Measurements from ENCODE around the gene OR5M10. TPM values are rescaled to one million over a fixed set of nuclear protein-coding genes. Genes with fewer than 3 reads are reported as not detected.
A peak's percentile ranks its signal among the peaks of the same experiment; 100 is the strongest.
"Not testable (repeated sequence)": the region's sequence is repeated elsewhere in the genome, so short reads cannot be mapped to it uniquely, and the experiment has no call there.

OR5M10 gene
- polyA plus RNA-seq (2013, experiment 1 of 2; ENCODE audit: insufficient read length), result not detected
- not detected for polyA plus RNA-seq (2013, experiment 2 of 2; ENCODE audit: insufficient read length)

- no peak for DNase-seq
Measured at GRCh38 chr11:56577621-56578020, at the start of gene OR5M10. Gene OR5M10 (minus strand): TSS chr11:56577721. CDS start chr11:56577721, 0 bp downstream.

- DNase-seq, result peak; percentile 38
Measured at GRCh38 chr11:56625946-56626345, 48.4 kb upstream of the OR5M10 start.

- peak; percentile 75 for DNase-seq
Measured at GRCh38 chr11:56624661-56625110, 47.2 kb upstream of the OR5M10 start.

- no peak for DNase-seq
Measured at GRCh38 chr11:56611174-56611573, 33.7 kb upstream of the OR5M10 start.

- not testable (repeated sequence) for DNase-seq
Measured at GRCh38 chr11:56592088-56592717, 14.7 kb upstream of the OR5M10 start.

- no peak for DNase-seq
Measured at GRCh38 chr11:56558574-56558973, 18.9 kb downstream of the OR5M10 start.

GRCh38 chr11:56554691-56555090 is 22.8 kb downstream of the OR5M10 start:
- not testable (repeated sequence) for DNase-seq

GRCh38 chr11:56545531-56545930 is 32.0 kb downstream of the OR5M10 start:
- DNase-seq, result no peak

- DNase-seq, result no peak
Measured at GRCh38 chr11:56543739-56544138, 33.8 kb downstream of the OR5M10 start.

GRCh38 chr11:56543157-56543556 is 34.4 kb downstream of the OR5M10 start, which contains the start of gene OR5M11:
Gene OR5M11 (minus strand): TSS chr11:56543257. CDS start chr11:56543257, 0 bp downstream.
- DNase-seq, result no peak

GRCh38 chr11:56533054-56533740 is 44.3 kb downstream of the OR5M10 start:
- DNase-seq, result no peak

GRCh38 chr11:56531856-56532255 is 45.7 kb downstream of the OR5M10 start:
- no peak for DNase-seq

Measured in fibroblast of skin of back (primary cell).